Stomach (tissue), 9 donors: ENCODE measurements around the gene GLIS2. TPM values are rescaled to one million over a fixed set of nuclear protein-coding genes. Genes with fewer than 3 reads are reported as not detected.
A peak's percentile ranks its signal among the peaks of the same experiment; 100 is the strongest.

Experiments
- DNase-seq, 2 donors: peaks; one replicate each; pipeline versions ENCODE4 v3.0.0 to v3.0.0-alpha.2; 2013 to 2019
- H3K27ac ChIP-seq, 5 donors: fragments of 200-600 bp in 4 of 5; sonication (generic) in 4 of 5; one replicate each; pipeline ENCODE4 v1.5.1; 2013 to 2019; ENCODE audit warnings: mild to moderate bottlenecking in 1 of 5, moderate library complexity in 1 of 5
- H3K27me3 ChIP-seq, 3 donors: fragments of 200-600 bp; sonication (generic); one replicate each; pipeline ENCODE4 v1.5.1; 2017 to 2019; ENCODE audit warnings: mixed run types in 1 of 3
- H3K36me3 ChIP-seq, 4 donors: fragments of 200-600 bp; sonication (generic); 1 replicate in 3 of 4; 2 replicates in 1 of 4; pipeline ENCODE4 v1.5.1; 2016 to 2019
- H3K4me1 ChIP-seq, 4 donors: fragments of 200-600 bp; sonication (generic); one replicate each; pipeline ENCODE4 v1.5.1; 2016 to 2019
- H3K4me3 ChIP-seq, 4 donors: fragments of 200-600 bp; sonication (generic) in 3 of 4; one replicate each; pipeline ENCODE4 v1.5.1; 2016 to 2019; ENCODE audit warnings: mild to moderate bottlenecking in 1 of 4
- H3K9me3 ChIP-seq, 4 donors: fragments of 200-600 bp; sonication (generic); one replicate each; pipeline ENCODE4 v1.5.1; 2016 to 2019
- CTCF ChIP-seq, 7 experiments: fragments of 450-650 bp in 4 of 7; fragments of 200-600 bp in 3 of 7; sonication (generic) in 3 of 7; IDR thresholded peaks; one replicate each; pipeline ENCODE4 v1.5.1; 2016 to 2019; ENCODE audit warnings: antibody characterized with exemption in 7 of 7, control low read depth in 2 of 7, mild to moderate bottlenecking in 1 of 7
- EP300 ChIP-seq: sonication (generic); formaldehyde crosslinking; IDR thresholded peaks from one replicate; pipeline ENCODE4 v1.6.1; 2017; ENCODE audit warnings: antibody characterized with exemption
- POLR2A ChIP-seq, 4 donors: fragments of 450-650 bp; IDR thresholded peaks; one replicate each; pipeline ENCODE4 v1.6.1; 2016; ENCODE audit warnings: antibody characterized with exemption in 4 of 4, control low read depth in 2 of 4, mild to moderate bottlenecking in 1 of 4, moderate library complexity in 1 of 4
- POLR2AphosphoS5 ChIP-seq, 3 donors: sonication (generic); formaldehyde crosslinking; IDR thresholded peaks; one replicate each; pipeline ENCODE4 v1.6.1; 2016; ENCODE audit warnings: antibody characterized with exemption in 3 of 3
- WGBS, 5 donors: extraction: QIAGEN DNeasy Blood & Tissue Kit in 3 of 5; methylation state at CpG; one replicate each; pipeline versions ENCODE4 v1.1.5 to v1.1.7; 2013 to 2018; 5-methylcytosine and 5-hydroxymethylcytosine counted together
- intact Hi-C: fragments of 100-400 bp; cut with DNase I; formaldehyde crosslinking; loops from one replicate; pipeline ENCODE4 v1.15.1; 2023; ENCODE audit warnings: low total_unique reads
- polyA plus RNA-seq, 3 donors: library from polyadenylated mRNA; stranded (reverse); fragments of 200-250 nt; gene quantifications; one replicate each; pipeline ENCODE4 v1.2.3, GENCODE V29; 2013
- total RNA-seq, 5 donors: library from RNA; depleted of rRNA; stranded (reverse); fragments of >200 nt; gene quantifications; one replicate each; pipeline versions ENCODE4 v1.1.0 to v1.2.3, GENCODE V29; 2014 to 2016
- donor health status: healthy with polysubstance abuse.
- donor health status: Bipolar disorder and iron deficiency.
- donor health status: healthy.

GLIS2 gene
- total and polyA plus RNA-seq, 8 donors, result 3.2 to 21.0 (median 5.2) TPM

DNA sequence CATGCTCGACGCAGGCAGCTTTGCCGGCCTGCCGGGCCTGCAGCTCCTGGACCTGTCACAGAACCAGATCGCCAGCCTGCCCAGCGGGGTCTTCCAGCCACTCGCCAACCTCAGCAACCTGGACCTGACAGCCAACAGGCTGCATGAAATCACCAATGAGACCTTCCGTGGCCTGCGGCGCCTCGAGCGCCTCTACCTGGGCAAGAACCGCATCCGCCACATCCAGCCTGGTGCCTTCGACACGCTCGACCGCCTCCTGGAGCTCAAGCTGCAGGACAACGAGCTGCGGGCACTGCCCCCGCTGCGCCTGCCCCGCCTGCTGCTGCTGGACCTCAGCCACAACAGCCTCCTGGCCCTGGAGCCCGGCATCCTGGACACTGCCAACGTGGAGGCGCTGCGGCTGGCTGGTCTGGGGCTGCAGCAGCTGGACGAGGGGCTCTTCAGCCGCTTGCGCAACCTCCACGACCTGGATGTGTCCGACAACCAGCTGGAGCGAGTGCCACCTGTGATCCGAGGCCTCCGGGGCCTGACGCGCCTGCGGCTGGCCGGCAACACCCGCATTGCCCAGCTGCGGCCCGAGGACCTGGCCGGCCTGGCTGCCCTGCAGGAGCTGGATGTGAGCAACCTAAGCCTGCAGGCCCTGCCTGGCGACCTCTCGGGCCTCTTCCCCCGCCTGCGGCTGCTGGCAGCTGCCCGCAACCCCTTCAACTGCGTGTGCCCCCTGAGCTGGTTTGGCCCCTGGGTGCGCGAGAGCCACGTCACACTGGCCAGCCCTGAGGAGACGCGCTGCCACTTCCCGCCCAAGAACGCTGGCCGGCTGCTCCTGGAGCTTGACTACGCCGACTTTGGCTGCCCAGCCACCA is 65.4 kb downstream of the GLIS2 start:
- Histone ChIP-seq H3K4me3 (no peak overlapping the region), H3K36me3 (peaks cover 33 to 69% (median 63%) of the 10 kb centered on the region in 4 donors), H3K4me1 (peaks cover 28 to 64% (median 44%) of the 10 kb centered on the region in 4 donors), H3K27me3 (no peaks in the 10 kb centered on the region), H3K27ac (no peak overlapping the region), H3K9me3 (no peaks in the 10 kb centered on the region)
- intact Hi-C loops, result no loop called here
- DNase-seq, result no peak
- TF ChIP-seq POLR2AphosphoS5 (IDR thresholded peaks at IDR 0.05) (no peak), CTCF (IDR thresholded peaks at IDR 0.05) (no peak), POLR2A (IDR thresholded peaks at IDR 0.05) (no peak), EP300 (no peak)
- WGBS, 5 donors, result 89 to 95% (median 92%) methylated on average over 16 to 59 of the region's 59 CpGs

- Histone ChIP-seq H3K4me3 (no peak overlapping the region), H3K4me1 (peaks cover 19 to 64% (median 40%) of the 10 kb centered on the region in 4 donors), H3K9me3 (no peaks in the 10 kb centered on the region), H3K27ac (peak overlapping the region in 1 of 5 donors; percentile 34), H3K36me3 (peaks cover 33 to 78% (median 71%) of the 10 kb centered on the region in 4 donors), H3K27me3 (no peaks in the 10 kb centered on the region)
- DNase-seq, result no peak
- TF ChIP-seq POLR2A (IDR thresholded peaks at IDR 0.05), result no peak
- no peak for TF ChIP-seq CTCF (IDR thresholded peaks at IDR 0.05)
- TF ChIP-seq EP300, result no peak
- no peak for TF ChIP-seq POLR2AphosphoS5 (IDR thresholded peaks at IDR 0.05)
- intact Hi-C loops, result no loop called here
- 89 to 94% (median 93%) methylated on average over 20 to 55 of the region's 55 CpGs for WGBS, 5 donors
These were observed 66.3 kb downstream of the GLIS2 start for GRCh38 chr16:4381935-4382794.

GRCh38 chr16:4382795-4383357 is 67.0 kb downstream of the GLIS2 start:
- WGBS, 5 donors, result 85 to 88% (median 87%) methylated on average over 14 to 21 of the region's 21 CpGs

More at GRCh38 chr16:4382795-4383357, 67.0 kb downstream of the GLIS2 start:
- DNase-seq, result no peak
- no peaks in the 10 kb centered on the region for H3K27me3 ChIP-seq
- no peaks in the 10 kb centered on the region for H3K9me3 ChIP-seq
- TF ChIP-seq EP300 (no peak), POLR2AphosphoS5 (IDR thresholded peaks at IDR 0.05) (no peak), CTCF (IDR thresholded peaks at IDR 0.05) (no peak), POLR2A (IDR thresholded peaks at IDR 0.05) (no peak)
- H3K4me1 ChIP-seq, result peaks cover 12 to 64% (median 33%) of the 10 kb centered on the region in 4 donors
- H3K36me3 ChIP-seq, result peaks cover 33 to 85% (median 79%) of the 10 kb centered on the region in 4 donors
- H3K27ac ChIP-seq, result peak overlapping the region in 1 of 5 donors; percentile 34
- no peak overlapping the region for H3K4me3 ChIP-seq
- intact Hi-C loops, result no loop called here
